Suprapubic skin (tissue), 3 donors: ENCODE results near the gene NHEJ1.

Source experiments
- EP300 ChIP-seq: sonication (generic); formaldehyde crosslinking; IDR thresholded peaks from one replicate; pipeline ENCODE4 v1.6.1; 2017; ENCODE audit warnings: antibody characterized with exemption
- TF ChIP-seq, protein P1 (sequence below), 2 donors: fragments of 200-600 bp in 1 of 2; fragments of 450-650 bp in 1 of 2; sonication (generic) in 1 of 2; IDR thresholded peaks; one replicate each; pipeline ENCODE4 v1.5.1; 2016 to 2019; ENCODE audit warnings: antibody characterized with exemption in 2 of 2, mild to moderate bottlenecking in 1 of 2, moderate library complexity in 1 of 2

DNA sequence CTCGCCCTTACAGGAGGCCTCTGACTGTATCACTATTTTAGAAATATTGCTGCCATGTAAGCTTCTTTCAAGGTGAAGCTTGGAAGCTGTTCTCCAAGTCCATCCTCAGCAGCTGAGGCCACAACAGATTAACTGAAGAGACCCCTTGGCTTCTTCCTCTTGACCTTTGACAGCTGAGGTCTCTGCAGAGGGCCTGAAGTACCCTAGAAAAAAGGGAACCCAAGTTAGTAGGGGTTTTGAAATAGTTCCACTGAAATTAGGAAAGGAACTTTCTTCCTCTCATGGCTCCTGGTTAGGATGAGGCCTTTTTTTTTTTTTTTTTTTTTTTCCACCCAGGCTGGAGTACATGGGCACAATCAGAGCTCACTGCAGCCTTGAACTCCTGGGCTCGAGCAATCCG, 84.4 kb downstream of the NHEJ1 start:
- TF ChIP-seq EP300, result no peak
- TF ChIP-seq, protein P1, sequence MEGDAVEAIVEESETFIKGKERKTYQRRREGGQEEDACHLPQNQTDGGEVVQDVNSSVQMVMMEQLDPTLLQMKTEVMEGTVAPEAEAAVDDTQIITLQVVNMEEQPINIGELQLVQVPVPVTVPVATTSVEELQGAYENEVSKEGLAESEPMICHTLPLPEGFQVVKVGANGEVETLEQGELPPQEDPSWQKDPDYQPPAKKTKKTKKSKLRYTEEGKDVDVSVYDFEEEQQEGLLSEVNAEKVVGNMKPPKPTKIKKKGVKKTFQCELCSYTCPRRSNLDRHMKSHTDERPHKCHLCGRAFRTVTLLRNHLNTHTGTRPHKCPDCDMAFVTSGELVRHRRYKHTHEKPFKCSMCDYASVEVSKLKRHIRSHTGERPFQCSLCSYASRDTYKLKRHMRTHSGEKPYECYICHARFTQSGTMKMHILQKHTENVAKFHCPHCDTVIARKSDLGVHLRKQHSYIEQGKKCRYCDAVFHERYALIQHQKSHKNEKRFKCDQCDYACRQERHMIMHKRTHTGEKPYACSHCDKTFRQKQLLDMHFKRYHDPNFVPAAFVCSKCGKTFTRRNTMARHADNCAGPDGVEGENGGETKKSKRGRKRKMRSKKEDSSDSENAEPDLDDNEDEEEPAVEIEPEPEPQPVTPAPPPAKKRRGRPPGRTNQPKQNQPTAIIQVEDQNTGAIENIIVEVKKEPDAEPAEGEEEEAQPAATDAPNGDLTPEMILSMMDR (IDR thresholded peaks at IDR 0.05), result no peak
